ENCODE measurements around the gene DRC1. TPM values are rescaled to one million over a fixed set of nuclear protein-coding genes. Genes with fewer than 3 reads are reported as not detected.
A peak's percentile ranks its signal among the peaks of the same experiment; 100 is the strongest.

DRC1 gene
- total and polyA plus RNA-seq, 2 donors (not counting 1 experiment from before 2014, with no cell fraction given) = under 0.01 to 0.10 TPM

- Histone ChIP-seq H3K9ac (ENCODE audit: insufficient read depth, low read length) (no peak overlapping the region), H3K4me1 (ENCODE audit: control insufficient read depth, extremely low read depth, insufficient read depth, low read length) (peaks cover 2% of the 10 kb centered on the region)
These were observed 98.7 kb downstream of the DRC1 start for GRCh38 chr2:26500406-26500805.

GRCh38 chr2:26503231-26503880, 101.6 kb downstream of the DRC1 start:
- Histone ChIP-seq H2AFZ (ENCODE audit: low read length) (peak overlapping the region; percentile 20), H3K27me3 (ENCODE audit: control insufficient read depth, insufficient read depth, low read length) (peaks cover 15% of the 10 kb centered on the region), H4K20me1 (ENCODE audit: control insufficient read depth, extremely low read depth, insufficient read depth, low read length) (no peaks in the 10 kb centered on the region), H3K4me3 (replicated peaks in 1 of 4; ENCODE audit: control extremely low read depth in 1 of 4, insufficient read depth in 1 of 4, low read depth in 3 of 4, low read length in 4 of 4) (peak overlapping the region; percentile 14 to 35 (median 24)), H3K27ac (ENCODE audit: insufficient read depth, low read length) (no peak overlapping the region), H3K36me3 (ENCODE audit: control insufficient read depth, insufficient read depth, low read length) (no peaks in the 10 kb centered on the region), H3K9ac (ENCODE audit: insufficient read depth, low read length) (peak overlapping the region; percentile 16), H3K79me2 (ENCODE audit: control insufficient read depth, insufficient read depth, low read length) (no peaks in the 10 kb centered on the region), H3K9me3 (ENCODE audit: control insufficient read depth, insufficient read depth, low read depth, low read length) (no peaks in the 10 kb centered on the region), H3K4me2 (ENCODE audit: extremely low read depth, insufficient read depth, low read length) (peak overlapping the region; percentile 59), H3K4me1 (ENCODE audit: control insufficient read depth, extremely low read depth, insufficient read depth, low read length) (peaks cover 2% of the 10 kb centered on the region)
- peak; percentile 42 to 61 for DNase-seq (ENCODE audit: low read depth in 2 of 2)
- TF ChIP-seq EZH2 (IDR thresholded peaks at IDR 0.05; ENCODE audit: low read length, missing control alignments) (peak; percentile 10), CTCF (conservative IDR thresholded peaks at IDR 0.05 in 1 of 2, IDR thresholded peaks at IDR 0.05 in 1 of 2; ENCODE audit: low read depth in 1 of 2, low read length in 2 of 2) (peak; percentile 56 to 76)

More at GRCh38 chr2:26500406-26500805, 98.7 kb downstream of the DRC1 start:
- DNase-seq (ENCODE audit: low read depth in 2 of 2) = no peak
- Histone ChIP-seq H3K9me3 (ENCODE audit: control insufficient read depth, insufficient read depth, low read depth, low read length) (no peaks in the 10 kb centered on the region), H3K4me3 (replicated peaks in 1 of 4; ENCODE audit: control extremely low read depth in 1 of 4, insufficient read depth in 1 of 4, low read depth in 3 of 4, low read length in 4 of 4) (no peak overlapping the region), H3K27ac (ENCODE audit: insufficient read depth, low read length) (no peak overlapping the region), H3K27me3 (ENCODE audit: control insufficient read depth, insufficient read depth, low read length) (peaks cover 22% of the 10 kb centered on the region), H2AFZ (ENCODE audit: low read length) (no peak overlapping the region), H4K20me1 (ENCODE audit: control insufficient read depth, extremely low read depth, insufficient read depth, low read length) (no peaks in the 10 kb centered on the region), H3K36me3 (ENCODE audit: control insufficient read depth, insufficient read depth, low read length) (no peaks in the 10 kb centered on the region), H3K4me2 (ENCODE audit: extremely low read depth, insufficient read depth, low read length) (no peak overlapping the region), H3K79me2 (ENCODE audit: control insufficient read depth, insufficient read depth, low read length) (no peaks in the 10 kb centered on the region)
- TF ChIP-seq EZH2 (IDR thresholded peaks at IDR 0.05; ENCODE audit: low read length, missing control alignments) = no peak
- no peak for TF ChIP-seq CTCF (conservative IDR thresholded peaks at IDR 0.05 in 1 of 2, IDR thresholded peaks at IDR 0.05 in 1 of 2; ENCODE audit: low read depth in 1 of 2, low read length in 2 of 2)

GRCh38 chr2:26504002-26504401, 102.3 kb downstream of the DRC1 start:
- TF ChIP-seq EZH2 (IDR thresholded peaks at IDR 0.05; ENCODE audit: low read length, missing control alignments) (no peak), CTCF (conservative IDR thresholded peaks at IDR 0.05 in 1 of 2, IDR thresholded peaks at IDR 0.05 in 1 of 2; ENCODE audit: low read depth in 1 of 2, low read length in 2 of 2) (no peak)
- Histone ChIP-seq H3K9me3 (ENCODE audit: control insufficient read depth, insufficient read depth, low read depth, low read length) (no peaks in the 10 kb centered on the region), H3K4me3 (replicated peaks in 1 of 4; ENCODE audit: control extremely low read depth in 1 of 4, insufficient read depth in 1 of 4, low read depth in 3 of 4, low read length in 4 of 4) (no peak overlapping the region), H4K20me1 (ENCODE audit: control insufficient read depth, extremely low read depth, insufficient read depth, low read length) (no peaks in the 10 kb centered on the region), H3K9ac (ENCODE audit: insufficient read depth, low read length) (no peak overlapping the region), H3K27me3 (ENCODE audit: control insufficient read depth, insufficient read depth, low read length) (peaks cover 18% of the 10 kb centered on the region), H3K4me1 (ENCODE audit: control insufficient read depth, extremely low read depth, insufficient read depth, low read length) (peaks cover 2% of the 10 kb centered on the region), H3K79me2 (ENCODE audit: control insufficient read depth, insufficient read depth, low read length) (no peaks in the 10 kb centered on the region), H3K36me3 (ENCODE audit: control insufficient read depth, insufficient read depth, low read length) (no peaks in the 10 kb centered on the region), H3K27ac (ENCODE audit: insufficient read depth, low read length) (no peak overlapping the region), H2AFZ (ENCODE audit: low read length) (peak overlapping the region; percentile 20), H3K4me2 (ENCODE audit: extremely low read depth, insufficient read depth, low read length) (no peak overlapping the region)
- DNase-seq (ENCODE audit: low read depth in 2 of 2) = no peak
